GM23338 (cell line): ENCODE data around the gene ZNF730. TPM values are rescaled to one million over a fixed set of nuclear protein-coding genes. Genes with fewer than 3 reads are reported as not detected.
"Not testable (repeated sequence)": the region's sequence is repeated elsewhere in the genome, so short reads cannot be mapped to it uniquely, and the experiment has no call there.

ENCODE experiments used
- ATAC-seq: fragments of 200-7000 bp; cut with Tn5 transposase; 3 replicates; pipeline ENCODE4 v1.9.1; 2020
- DNase-seq: peaks from one replicate; pipeline ENCODE4 v3.0.0-alpha.2; 2015; ENCODE audit warnings: low spot score
- H2AFZ ChIP-seq: fragments of 200-600 bp; sonication (generic); 2 replicates; pipeline ENCODE4 v1.8.0; 2016; ENCODE audit warnings: antibody characterized with exemption, mild to moderate bottlenecking, moderate library complexity
- H3F3A ChIP-seq: fragments of 200-600 bp; sonication (generic); replicated peaks from 2 replicates; pipeline ENCODE4 v1.8.0; 2017; ENCODE audit warnings: antibody characterized with exemption, mixed run types, low read depth
- H3K27ac ChIP-seq: fragments of 200-600 bp; sonication (generic); 2 replicates; pipeline ENCODE4 v1.6.1; 2016; ENCODE audit warnings: low read depth
- H3K27me3 ChIP-seq: fragments of 200-600 bp; sonication (generic); 2 replicates; pipeline ENCODE4 v1.8.0; 2016; ENCODE audit warnings: mild to moderate bottlenecking, mixed run types, moderate library complexity; ENCODE audit not compliant: insufficient read depth
- H3K36me3 ChIP-seq: fragments of 200-600 bp; sonication (generic); 2 replicates; pipeline ENCODE4 v1.8.0; 2016; ENCODE audit warnings: mild to moderate bottlenecking; ENCODE audit not compliant: insufficient read depth
- H3K4me1 ChIP-seq: fragments of 200-600 bp; sonication (generic); 2 replicates; pipeline ENCODE4 v1.8.0; 2016; ENCODE audit warnings: mild to moderate bottlenecking, moderate library complexity; ENCODE audit not compliant: insufficient read depth
- H3K4me2 ChIP-seq: fragments of 200-600 bp; sonication (generic); 2 replicates; pipeline ENCODE4 v1.7.1; 2017; ENCODE audit warnings: mixed run types
- H3K4me3 ChIP-seq: fragments of 200-600 bp; sonication (generic); 2 replicates; pipeline ENCODE4 v1.6.1; 2016; ENCODE audit warnings: mixed run types
- H3K79me2 ChIP-seq: fragments of 200-600 bp; sonication (generic); replicated peaks from 2 replicates; pipeline ENCODE4 v1.8.0; 2017; ENCODE audit warnings: mild to moderate bottlenecking; ENCODE audit not compliant: insufficient read depth
- H3K9me2 ChIP-seq: fragments of 200-600 bp; sonication (generic); 2 replicates; pipeline ENCODE4 v1.8.0; 2017; ENCODE audit not compliant: insufficient read depth
- H4K20me1 ChIP-seq: fragments of 200-600 bp; sonication (generic); replicated peaks from 2 replicates; pipeline ENCODE4 v1.8.0; 2017; ENCODE audit warnings: mild to moderate bottlenecking; ENCODE audit not compliant: insufficient read depth
- H3K27ac Mint-ChIP-seq: 2 replicates; pipeline ENCODE4 v1.8.0; 2020; ENCODE audit warnings: inconsistent platforms, mild to moderate bottlenecking, moderate library complexity, mixed read lengths
- H3K27me3 Mint-ChIP-seq: 3 replicates; pipeline ENCODE4 v1.8.0; 2022; ENCODE audit warnings: low read depth, mild to moderate bottlenecking, moderate library complexity, mixed read lengths, inconsistent platforms; ENCODE audit not compliant: insufficient read depth, poor library complexity
- H3K36me3 Mint-ChIP-seq: 3 replicates; pipeline ENCODE4 v1.8.0; 2021; ENCODE audit warnings: low read depth, mild to moderate bottlenecking, inconsistent platforms, moderate library complexity, mixed read lengths
- H3K4me1 Mint-ChIP-seq: 3 replicates; pipeline ENCODE4 v1.8.0; 2020; ENCODE audit warnings: mild to moderate bottlenecking, inconsistent platforms, mixed read lengths
- H3K4me3 Mint-ChIP-seq: 3 replicates; pipeline ENCODE4 v1.8.0; 2021; ENCODE audit warnings: moderate library complexity, mild to moderate bottlenecking, inconsistent platforms, mixed read lengths
- H3K9me3 Mint-ChIP-seq: 3 replicates; pipeline ENCODE4 v1.8.0; 2020; ENCODE audit warnings: moderate library complexity, mild to moderate bottlenecking, inconsistent platforms, mixed read lengths
- CREB1 ChIP-seq: fragments of 250-450 bp; sonication (Bioruptor Pico); IDR thresholded peaks from 2 replicates; pipeline ENCODE4 v1.5.0; 2020; ENCODE audit warnings: low read depth, mild to moderate bottlenecking, moderate library complexity
- CTCF ChIP-seq, 2 experiments: fragments of 200-600 bp in 1 of 2; sonication (generic) in 1 of 2; conservative IDR thresholded peaks; 2 replicates each; pipeline versions ENCODE4 v1.5.1 to v1.6.1; 2016 to 2017; ENCODE audit warnings: antibody characterized with exemption in 2 of 2, low read depth in 2 of 2, mild to moderate bottlenecking in 2 of 2, moderate library complexity in 1 of 2
- ETS1 ChIP-seq: IDR thresholded peaks from 2 replicates; pipeline ENCODE4 v1.6.1; 2016; ENCODE audit warnings: antibody characterized with exemption
- EZH2 ChIP-seq: fragments of 200-600 bp; sonication (generic); IDR thresholded peaks from one replicate; pipeline ENCODE4 v1.8.0; 2017; ENCODE audit warnings: antibody characterized with exemption, mild to moderate bottlenecking, low read depth; ENCODE audit not compliant: unreplicated experiment
- EZH2phosphoT487 ChIP-seq: fragments of 200-600 bp; sonication (generic); IDR thresholded peaks from one replicate; pipeline ENCODE4 v1.8.1; 2018; ENCODE audit warnings: antibody characterized with exemption; ENCODE audit not compliant: unreplicated experiment
- JUNB ChIP-seq: IDR thresholded peaks from one replicate; pipeline ENCODE4 v1.6.1; 2016; ENCODE audit warnings: antibody characterized with exemption; ENCODE audit not compliant: unreplicated experiment
- NANOG ChIP-seq: IDR thresholded peaks from 2 replicates; pipeline ENCODE4 v1.6.1; 2016; ENCODE audit warnings: antibody characterized with exemption, borderline replicate concordance
- POLR2AphosphoS5 ChIP-seq: IDR thresholded peaks from 2 replicates; pipeline ENCODE4 v1.6.1; 2016; ENCODE audit warnings: antibody characterized with exemption, low read depth
- REST ChIP-seq: IDR thresholded peaks from one replicate; pipeline ENCODE4 v1.6.1; 2018; ENCODE audit warnings: antibody characterized with exemption; ENCODE audit not compliant: unreplicated experiment
- STAT1 ChIP-seq: IDR thresholded peaks from one replicate; pipeline ENCODE4 v1.6.1; 2016; ENCODE audit warnings: antibody characterized with exemption; ENCODE audit not compliant: unreplicated experiment
- ZNF114 ChIP-seq: fragments of 250-450 bp; sonication (Bioruptor Pico); IDR thresholded peaks from 2 replicates; pipeline ENCODE4 v1.5.0; 2020; ENCODE audit warnings: mild to moderate bottlenecking, moderate library complexity
- polyA plus RNA-seq: library from polyadenylated mRNA; unstranded; fragments of >200 nt; fragmentation: Nextera tagmentation; extraction: Ambion mirVana; gene quantifications from 2 replicates; pipeline ENCODE4 v1.2.1, GENCODE V29; 2016
- total RNA-seq: library from RNA; depleted of rRNA; stranded (reverse); fragments of >200 nt; shearing (Covaris generic); gene quantifications from 2 replicates; pipeline ENCODE4 v1.2.3, GENCODE V29; 2014

ZNF730 gene
- total and polyA plus RNA-seq, 2 experiments from 2014 or later, result 22.0 to 41.8 TPM

- TF ChIP-seq REST (no peak), ETS1 (no peak), JUNB (no peak), STAT1 (no peak), CTCF (conservative IDR thresholded peaks at IDR 0.05; ENCODE audit: low read depth in 2 of 2) (no peak)
Measured at GRCh38 chr19:23101241-23101640, 15.6 kb upstream of the ZNF730 start (continued).

- peaks cover 18% of the 10 kb centered on the region for H3K27me3 Mint-ChIP-seq
- H3F3A ChIP-seq, result peaks cover 15% of the 10 kb centered on the region; the same call in 1 of the 2 replicates
- no peak overlapping the region for H3K27ac Mint-ChIP-seq
- peak overlapping the region; percentile 79 for H3K4me2 ChIP-seq
- H3K4me1 ChIP-seq, result peaks cover 15% of the 10 kb centered on the region
- peaks cover 30% of the 10 kb centered on the region for H3K79me2 ChIP-seq
- H3K4me3 Mint-ChIP-seq, result peak overlapping the region; percentile 96
- peaks cover 45% of the 10 kb centered on the region for H3K36me3 Mint-ChIP-seq
- peaks cover 19% of the 10 kb centered on the region; the same call in 2 of the 3 replicates for H3K9me3 Mint-ChIP-seq
- no peaks in the 10 kb centered on the region; the same call in 1 of the 2 replicates for H4K20me1 ChIP-seq
- no peak overlapping the region for H3K27ac ChIP-seq
- peaks cover 17% of the 10 kb centered on the region; the same call in 2 of the 3 replicates for H3K4me1 Mint-ChIP-seq
- H3K27me3 ChIP-seq, result no peaks in the 10 kb centered on the region
- DNase-seq, result peak; percentile 81
- peak; percentile 39 for ATAC-seq
- H3K4me3 ChIP-seq, result peak overlapping the region; percentile 60
- no peaks in the 10 kb centered on the region for H3K9me2 ChIP-seq
- TF ChIP-seq NANOG (no peak), STAT1 (no peak), EZH2phosphoT487 (no peak), ZNF114 (no peak), REST (no peak), CREB1 (CRISPR knock-in tag) (no peak), POLR2AphosphoS5 (no peak), EZH2 (no peak), CTCF (conservative IDR thresholded peaks at IDR 0.05; ENCODE audit: low read depth in 2 of 2) (no peak)
- no peaks in the 10 kb centered on the region for H3K36me3 ChIP-seq
- no peak overlapping the region for H2AFZ ChIP-seq
Measured at GRCh38 chr19:23118400-23118799, 1.6 kb downstream of the ZNF730 start.

GRCh38 chr19:23134211-23134610, 17.4 kb downstream of the ZNF730 start:
- H3F3A ChIP-seq, H3K4me1 Mint-ChIP-seq, H4K20me1 ChIP-seq, H3K4me3 Mint-ChIP-seq, H2AFZ ChIP-seq, DNase-seq, H3K9me2 ChIP-seq, ATAC-seq, H3K27ac Mint-ChIP-seq, H3K27me3 Mint-ChIP-seq, H3K27ac ChIP-seq, H3K4me2 ChIP-seq, H3K4me1 ChIP-seq, H3K27me3 ChIP-seq, H3K79me2 ChIP-seq, H3K4me3 ChIP-seq: not testable (repeated sequence)
- H3K36me3 ChIP-seq, result peaks cover 12% of the 10 kb centered on the region
- H3K9me3 Mint-ChIP-seq, result peaks cover 41% of the 10 kb centered on the region
- H3K36me3 Mint-ChIP-seq, result peaks cover 66% of the 10 kb centered on the region
